Measurements from ENCODE around the gene MED10.

Gene MED10

GRCh38 chr5:6407558-6408259, 29.4 kb upstream of the MED10 start:
- no peak for DNase-seq (ENCODE audit: low read depth, low spot score)
- no peaks in the 10 kb centered on the region for H3K27me3 ChIP-seq (ENCODE audit: insufficient read depth, insufficient read length)
- H3K9ac ChIP-seq (ENCODE audit: insufficient read length, low read depth) = no peak overlapping the region
- H3K36me3 ChIP-seq (ENCODE audit: insufficient read depth, insufficient read length, low read length) = no peaks in the 10 kb centered on the region
- no peaks in the 10 kb centered on the region for H3K9me3 ChIP-seq (ENCODE audit: insufficient read depth, low read length)
- H3K4me3 ChIP-seq (ENCODE audit: insufficient read length, low read depth) = no peak overlapping the region
- H3K4me1 ChIP-seq (ENCODE audit: insufficient read depth, insufficient read length) = no peaks in the 10 kb centered on the region
- TF ChIP-seq ZNF274 (IDR thresholded peaks at IDR 0.05; ENCODE audit: low read depth, low read length) (no peak), SUZ12 (IDR thresholded peaks at IDR 0.05; ENCODE audit: extremely low read depth, insufficient read depth, insufficient read length) (no peak), YY1 (IDR thresholded peaks at IDR 0.05; ENCODE audit: insufficient read depth, insufficient read length) (no peak)

DNA sequence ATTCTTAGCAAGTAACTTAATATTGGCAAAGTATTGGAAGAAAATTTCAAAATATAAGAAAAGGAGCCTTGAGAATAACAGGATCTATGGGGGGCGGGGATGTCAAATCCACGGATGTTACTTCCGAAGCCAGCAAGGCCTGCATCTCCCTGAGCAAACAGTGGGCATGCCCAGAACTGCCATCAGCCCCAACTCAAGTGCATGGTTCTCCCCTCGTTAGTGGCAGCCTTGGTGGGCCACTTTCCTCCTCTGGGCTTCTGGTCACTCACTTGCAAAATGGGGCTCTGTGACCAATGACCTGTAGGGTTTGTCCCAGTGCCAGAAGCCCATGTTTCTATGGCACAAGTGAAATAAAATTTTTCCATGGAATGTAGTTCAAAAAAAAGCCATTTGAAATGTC, 27.2 kb upstream of the MED10 start:
- Histone ChIP-seq H3K36me3 (ENCODE audit: insufficient read depth, insufficient read length, low read length) (no peaks in the 10 kb centered on the region), H3K4me1 (ENCODE audit: insufficient read depth, insufficient read length) (no peaks in the 10 kb centered on the region), H3K9me3 (ENCODE audit: insufficient read depth, low read length) (no peaks in the 10 kb centered on the region), H3K27me3 (ENCODE audit: insufficient read depth, insufficient read length) (no peaks in the 10 kb centered on the region), H3K9ac (ENCODE audit: insufficient read length, low read depth) (no peak overlapping the region), H3K4me3 (ENCODE audit: insufficient read length, low read depth) (no peak overlapping the region)
- DNase-seq (ENCODE audit: low read depth, low spot score) = no peak
- TF ChIP-seq YY1 (IDR thresholded peaks at IDR 0.05; ENCODE audit: insufficient read depth, insufficient read length) (no peak), ZNF274 (IDR thresholded peaks at IDR 0.05; ENCODE audit: low read depth, low read length) (no peak), SUZ12 (IDR thresholded peaks at IDR 0.05; ENCODE audit: extremely low read depth, insufficient read depth, insufficient read length) (no peak)

DNA sequence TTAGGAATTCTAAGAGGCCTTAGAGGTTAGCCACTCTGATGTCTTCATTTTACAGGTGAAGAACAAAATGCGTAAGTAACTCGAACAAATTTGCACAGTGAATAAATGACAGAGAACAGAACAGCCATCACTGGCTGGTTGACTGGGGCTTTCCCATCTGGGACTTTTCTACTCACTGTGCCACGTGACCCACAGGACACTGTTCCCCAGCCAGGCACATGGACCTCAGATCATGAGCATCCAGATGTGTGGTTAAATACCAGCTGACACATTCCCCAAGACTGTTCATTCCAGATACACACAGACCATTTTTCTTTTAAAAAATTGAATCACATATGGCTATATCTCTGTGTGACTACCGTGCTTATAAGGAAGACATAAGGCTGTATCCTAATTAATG, 25.8 kb upstream of the MED10 start:
- H3K27me3 ChIP-seq (ENCODE audit: insufficient read depth, insufficient read length) = no peaks in the 10 kb centered on the region
- H3K9ac ChIP-seq (ENCODE audit: insufficient read length, low read depth) = no peak overlapping the region
- TF ChIP-seq SUZ12 (IDR thresholded peaks at IDR 0.05; ENCODE audit: extremely low read depth, insufficient read depth, insufficient read length) (no peak), ZNF274 (IDR thresholded peaks at IDR 0.05; ENCODE audit: low read depth, low read length) (no peak), YY1 (IDR thresholded peaks at IDR 0.05; ENCODE audit: insufficient read depth, insufficient read length) (no peak)
- H3K9me3 ChIP-seq (ENCODE audit: insufficient read depth, low read length) = no peaks in the 10 kb centered on the region
- H3K36me3 ChIP-seq (ENCODE audit: insufficient read depth, insufficient read length, low read length) = no peaks in the 10 kb centered on the region
- H3K4me3 ChIP-seq (ENCODE audit: insufficient read length, low read depth) = no peak overlapping the region
- no peak for DNase-seq (ENCODE audit: low read depth, low spot score)
- no peaks in the 10 kb centered on the region for H3K4me1 ChIP-seq (ENCODE audit: insufficient read depth, insufficient read length)

DNA sequence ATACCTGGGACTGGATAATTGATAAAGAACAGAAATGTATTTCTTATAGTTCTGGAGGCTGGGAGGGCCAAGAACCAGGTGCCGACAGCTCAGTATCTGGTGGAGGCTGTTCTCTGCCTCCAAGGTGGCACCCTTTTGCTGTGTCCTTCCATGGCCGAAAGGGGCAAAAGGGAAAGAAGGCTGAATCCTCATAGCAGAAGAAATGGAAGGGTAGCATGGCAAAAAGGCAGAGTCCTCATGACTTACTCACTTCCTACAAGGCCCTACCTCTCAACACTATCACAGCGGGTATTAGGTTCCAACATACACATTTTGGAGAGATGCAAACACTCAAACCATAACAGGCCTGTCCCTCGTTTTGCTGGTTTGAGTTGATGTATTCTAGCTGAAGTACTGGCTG, 25.1 kb upstream of the MED10 start:
- Histone ChIP-seq H3K9me3 (ENCODE audit: insufficient read depth, low read length) (no peaks in the 10 kb centered on the region), H3K4me1 (ENCODE audit: insufficient read depth, insufficient read length) (no peaks in the 10 kb centered on the region), H3K36me3 (ENCODE audit: insufficient read depth, insufficient read length, low read length) (no peaks in the 10 kb centered on the region), H3K4me3 (ENCODE audit: insufficient read length, low read depth) (no peak overlapping the region), H3K9ac (ENCODE audit: insufficient read length, low read depth) (no peak overlapping the region), H3K27me3 (ENCODE audit: insufficient read depth, insufficient read length) (no peaks in the 10 kb centered on the region)
- DNase-seq (ENCODE audit: low read depth, low spot score) = no peak
- TF ChIP-seq YY1 (IDR thresholded peaks at IDR 0.05; ENCODE audit: insufficient read depth, insufficient read length) (no peak), SUZ12 (IDR thresholded peaks at IDR 0.05; ENCODE audit: extremely low read depth, insufficient read depth, insufficient read length) (no peak), ZNF274 (IDR thresholded peaks at IDR 0.05; ENCODE audit: low read depth, low read length) (no peak)

DNA sequence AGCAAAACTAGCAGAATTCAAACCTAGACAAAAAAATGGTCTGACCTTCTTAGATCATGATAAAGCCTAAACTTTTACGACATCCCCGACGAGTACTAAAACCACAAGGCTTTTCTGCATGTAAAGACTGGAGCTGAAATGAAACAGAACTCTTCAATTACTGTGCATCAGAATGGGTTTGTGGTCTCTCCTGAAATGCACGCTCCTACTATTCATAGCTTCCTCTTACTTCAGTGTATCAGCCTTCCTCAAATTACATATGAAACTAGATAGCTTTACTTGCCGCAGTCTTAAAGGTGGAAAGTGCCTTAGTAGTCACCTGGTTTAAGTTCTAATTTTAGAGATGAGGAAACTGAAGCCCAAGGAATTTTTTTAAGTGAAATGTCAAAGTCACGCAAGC, 24.6 kb upstream of the MED10 start:
- Histone ChIP-seq H3K9ac (ENCODE audit: insufficient read length, low read depth) (no peak overlapping the region), H3K36me3 (ENCODE audit: insufficient read depth, insufficient read length, low read length) (no peaks in the 10 kb centered on the region), H3K4me3 (ENCODE audit: insufficient read length, low read depth) (no peak overlapping the region), H3K9me3 (ENCODE audit: insufficient read depth, low read length) (no peaks in the 10 kb centered on the region), H3K27me3 (ENCODE audit: insufficient read depth, insufficient read length) (no peaks in the 10 kb centered on the region), H3K4me1 (ENCODE audit: insufficient read depth, insufficient read length) (no peaks in the 10 kb centered on the region)
- no peak for TF ChIP-seq SUZ12 (IDR thresholded peaks at IDR 0.05; ENCODE audit: extremely low read depth, insufficient read depth, insufficient read length)
- DNase-seq (ENCODE audit: low read depth, low spot score) = no peak

DNA sequence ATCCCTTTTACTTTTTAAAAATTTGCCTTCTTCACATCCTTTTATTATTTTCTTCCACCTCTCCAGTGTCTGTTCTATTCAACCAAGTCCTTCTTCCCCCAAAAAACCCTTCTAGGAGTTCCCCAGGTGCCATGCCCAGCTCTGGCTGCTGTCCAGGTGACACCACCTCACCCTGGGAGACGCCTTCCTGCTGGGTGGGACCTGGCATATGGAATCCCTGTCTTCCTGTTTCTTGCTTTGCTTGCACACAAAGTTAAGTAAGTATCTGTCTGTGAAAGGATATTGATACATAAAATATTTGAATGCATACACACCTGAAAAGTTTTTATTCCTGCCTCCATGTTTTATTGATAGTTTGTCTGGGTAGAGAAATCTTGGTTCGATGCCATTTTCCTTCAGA, 23.1 kb upstream of the MED10 start:
- no peaks in the 10 kb centered on the region for H3K36me3 ChIP-seq (ENCODE audit: insufficient read depth, insufficient read length, low read length)
- DNase-seq (ENCODE audit: low read depth, low spot score) = no peak
- H3K9ac ChIP-seq (ENCODE audit: insufficient read length, low read depth) = no peak overlapping the region
- H3K4me1 ChIP-seq (ENCODE audit: insufficient read depth, insufficient read length) = no peaks in the 10 kb centered on the region
- TF ChIP-seq SUZ12 (IDR thresholded peaks at IDR 0.05; ENCODE audit: extremely low read depth, insufficient read depth, insufficient read length) (no peak), YY1 (IDR thresholded peaks at IDR 0.05; ENCODE audit: insufficient read depth, insufficient read length) (no peak), ZNF274 (IDR thresholded peaks at IDR 0.05; ENCODE audit: low read depth, low read length) (no peak)
- H3K27me3 ChIP-seq (ENCODE audit: insufficient read depth, insufficient read length) = no peaks in the 10 kb centered on the region
- no peaks in the 10 kb centered on the region for H3K9me3 ChIP-seq (ENCODE audit: insufficient read depth, low read length)
- H3K4me3 ChIP-seq (ENCODE audit: insufficient read length, low read depth) = no peak overlapping the region

GRCh38 chr5:6399980-6400910, 21.9 kb upstream of the MED10 start:
- Histone ChIP-seq H3K4me1 (ENCODE audit: insufficient read depth, insufficient read length) (no peaks in the 10 kb centered on the region), H3K9me3 (ENCODE audit: insufficient read depth, low read length) (no peaks in the 10 kb centered on the region), H3K27me3 (ENCODE audit: insufficient read depth, insufficient read length) (no peaks in the 10 kb centered on the region), H3K36me3 (ENCODE audit: insufficient read depth, insufficient read length, low read length) (no peaks in the 10 kb centered on the region), H3K4me3 (ENCODE audit: insufficient read length, low read depth) (no peak overlapping the region), H3K9ac (ENCODE audit: insufficient read length, low read depth) (no peak overlapping the region)
- TF ChIP-seq SUZ12 (IDR thresholded peaks at IDR 0.05; ENCODE audit: extremely low read depth, insufficient read depth, insufficient read length) (no peak), YY1 (IDR thresholded peaks at IDR 0.05; ENCODE audit: insufficient read depth, insufficient read length) (no peak), ZNF274 (IDR thresholded peaks at IDR 0.05; ENCODE audit: low read depth, low read length) (no peak)
- no peak for DNase-seq (ENCODE audit: low read depth, low spot score)

All from NT2/D1 (cell line).